Peyer's patch (tissue), 4 donors: ENCODE data around the gene LITAFD.

Source experiments
- POLR2A ChIP-seq, 2 donors: fragments of 450-650 bp; IDR thresholded peaks; one replicate each; pipeline ENCODE4 v1.5.1; 2017; ENCODE audit warnings: antibody characterized with exemption in 2 of 2, mild to moderate bottlenecking in 2 of 2, moderate library complexity in 2 of 2
- TF ChIP-seq, protein P1 (sequence below), 6 experiments: fragments of 450-650 bp in 4 of 6; fragments of 200-600 bp in 2 of 6; sonication (generic) in 1 of 6; IDR thresholded peaks; one replicate each; pipeline ENCODE4 v1.5.1; 2017 to 2019; ENCODE audit warnings: antibody characterized with exemption in 6 of 6, mild to moderate bottlenecking in 3 of 6, moderate library complexity in 1 of 6

DNA sequence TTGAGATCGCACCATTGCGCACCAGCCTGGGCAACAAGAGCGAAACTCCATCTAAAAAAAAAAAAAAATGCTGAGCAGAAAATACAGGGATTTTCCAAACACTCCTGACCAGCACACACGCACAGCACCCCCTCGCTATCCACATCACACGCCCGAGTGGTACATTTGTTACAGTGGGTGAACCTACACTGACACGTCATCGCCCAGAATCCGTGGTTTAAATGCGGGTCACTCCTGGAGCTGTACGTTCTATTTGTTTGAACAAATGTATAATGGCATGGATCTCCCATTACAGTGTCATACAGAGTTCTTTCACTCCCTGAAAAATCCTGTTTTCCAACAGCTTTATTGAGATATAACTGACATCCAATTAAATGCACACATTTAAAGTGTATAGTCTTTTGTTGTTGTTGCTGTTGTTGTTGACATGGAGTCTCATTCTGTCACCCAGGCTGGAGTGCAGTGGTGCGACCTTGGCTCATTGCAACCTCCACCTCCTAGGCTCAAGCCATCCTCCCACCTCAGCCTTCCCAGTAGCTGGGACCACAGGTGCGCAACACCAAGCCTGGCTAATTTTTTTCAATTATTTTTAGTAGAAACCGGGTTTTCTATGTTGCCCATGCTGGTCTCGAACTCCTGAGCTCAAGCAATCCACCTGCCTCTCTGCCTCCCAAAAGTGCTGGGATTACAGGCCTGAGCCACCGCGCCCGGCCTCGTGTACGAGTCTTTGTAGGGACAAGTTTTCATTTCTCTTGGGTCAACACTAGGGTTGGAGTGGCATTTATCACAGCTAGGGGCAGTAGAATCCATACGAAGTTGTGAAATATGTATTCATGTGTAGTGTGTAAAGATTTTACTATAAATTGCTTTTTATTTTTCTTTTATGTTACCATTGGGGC, 8.9 kb upstream of the LITAFD start:
- TF ChIP-seq, protein P1, sequence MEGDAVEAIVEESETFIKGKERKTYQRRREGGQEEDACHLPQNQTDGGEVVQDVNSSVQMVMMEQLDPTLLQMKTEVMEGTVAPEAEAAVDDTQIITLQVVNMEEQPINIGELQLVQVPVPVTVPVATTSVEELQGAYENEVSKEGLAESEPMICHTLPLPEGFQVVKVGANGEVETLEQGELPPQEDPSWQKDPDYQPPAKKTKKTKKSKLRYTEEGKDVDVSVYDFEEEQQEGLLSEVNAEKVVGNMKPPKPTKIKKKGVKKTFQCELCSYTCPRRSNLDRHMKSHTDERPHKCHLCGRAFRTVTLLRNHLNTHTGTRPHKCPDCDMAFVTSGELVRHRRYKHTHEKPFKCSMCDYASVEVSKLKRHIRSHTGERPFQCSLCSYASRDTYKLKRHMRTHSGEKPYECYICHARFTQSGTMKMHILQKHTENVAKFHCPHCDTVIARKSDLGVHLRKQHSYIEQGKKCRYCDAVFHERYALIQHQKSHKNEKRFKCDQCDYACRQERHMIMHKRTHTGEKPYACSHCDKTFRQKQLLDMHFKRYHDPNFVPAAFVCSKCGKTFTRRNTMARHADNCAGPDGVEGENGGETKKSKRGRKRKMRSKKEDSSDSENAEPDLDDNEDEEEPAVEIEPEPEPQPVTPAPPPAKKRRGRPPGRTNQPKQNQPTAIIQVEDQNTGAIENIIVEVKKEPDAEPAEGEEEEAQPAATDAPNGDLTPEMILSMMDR (IDR thresholded peaks at IDR 0.05), result peak in 1 of 6 experiments; percentile 14
- no peak for TF ChIP-seq POLR2A (IDR thresholded peaks at IDR 0.05)
